Esophagus (tissue), 2 donors: ENCODE results near the gene SCN8A. TPM values are rescaled to one million over a fixed set of nuclear protein-coding genes. Genes with fewer than 3 reads are reported as not detected.

Source experiments
- H3K27ac ChIP-seq, 2 donors: one replicate each; pipeline ENCODE4 v1.5.1; 2013; ENCODE audit warnings: low read depth in 2 of 2, mild to moderate bottlenecking in 2 of 2, inconsistent platforms in 1 of 2, low read length in 1 of 2, moderate library complexity in 1 of 2
- H3K27me3 ChIP-seq, 2 donors: one replicate each; pipeline ENCODE4 v1.6.1; 2013; ENCODE audit warnings: low read length in 2 of 2, control low read depth in 1 of 2, mild to moderate bottlenecking in 1 of 2; ENCODE audit not compliant: insufficient read depth in 2 of 2, control insufficient read depth in 1 of 2
- H3K36me3 ChIP-seq, 2 donors: one replicate each; pipeline ENCODE4 v1.6.1; 2013; ENCODE audit warnings: low read length in 1 of 2; ENCODE audit not compliant: control insufficient read depth in 2 of 2, insufficient read depth in 2 of 2
- H3K4me1 ChIP-seq, 2 donors: one replicate each; pipeline ENCODE4 v1.6.1; 2013; ENCODE audit warnings: low read length in 1 of 2; ENCODE audit not compliant: control insufficient read depth in 2 of 2, insufficient read depth in 2 of 2
- H3K4me3 ChIP-seq, 2 donors: one replicate each; pipeline ENCODE4 v1.5.1; 2013; ENCODE audit warnings: low read length in 2 of 2, mild to moderate bottlenecking in 2 of 2, low read depth in 1 of 2, moderate library complexity in 1 of 2
- H3K9me3 ChIP-seq, 2 donors: one replicate each; pipeline ENCODE4 v1.6.1; 2013; ENCODE audit warnings: mild to moderate bottlenecking in 2 of 2, low read depth in 1 of 2, low read length in 1 of 2, moderate library complexity in 1 of 2; ENCODE audit not compliant: control insufficient read depth in 2 of 2, insufficient read depth in 1 of 2
- WGBS, 2 donors: extraction: QIAGEN DNeasy Blood & Tissue Kit; methylation state at CpG; one replicate each; pipeline ENCODE4 v1.1.7; 2013; 5-methylcytosine and 5-hydroxymethylcytosine counted together
- polyA plus RNA-seq, 2 donors: library from polyadenylated mRNA; stranded (reverse); fragments of 200-250 nt; gene quantifications; one replicate each; pipeline ENCODE4 v1.2.3, GENCODE V29; 2013
- donor health status: healthy with polysubstance abuse.
- donor health status: Bipolar disorder and iron deficiency.

SCN8A gene
- polyA plus RNA-seq, 2 donors: 0.09 to 0.14 TPM

DNA sequence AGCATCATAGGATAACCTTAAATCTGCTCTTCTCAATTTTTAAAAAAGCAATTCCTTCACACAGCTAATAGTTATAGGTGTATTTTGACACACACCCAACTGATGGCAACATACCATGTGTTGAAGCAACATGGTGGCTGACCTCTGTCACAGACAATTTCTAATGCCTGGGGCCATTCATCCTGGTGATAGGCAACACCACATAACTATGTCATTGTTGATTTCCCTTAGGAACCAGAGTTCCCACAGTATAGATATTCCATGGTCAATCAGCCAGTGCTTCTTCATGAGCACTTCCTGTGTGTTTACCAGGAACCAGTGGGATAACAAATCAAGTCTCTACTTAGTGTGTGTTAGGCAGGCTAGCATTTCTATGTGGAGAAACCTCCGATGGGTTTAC is 169.2 kb downstream of the SCN8A start:
- Histone ChIP-seq H3K9me3 (no peaks in the 10 kb centered on the region), H3K4me3 (no peak overlapping the region), H3K4me1 (no peaks in the 10 kb centered on the region), H3K27ac (no peak overlapping the region), H3K36me3 (no peaks in the 10 kb centered on the region), H3K27me3 (no peaks in the 10 kb centered on the region)
- WGBS, 2 donors: 88 to 91% methylated on average over 1 of the region's 1 CpG

DNA sequence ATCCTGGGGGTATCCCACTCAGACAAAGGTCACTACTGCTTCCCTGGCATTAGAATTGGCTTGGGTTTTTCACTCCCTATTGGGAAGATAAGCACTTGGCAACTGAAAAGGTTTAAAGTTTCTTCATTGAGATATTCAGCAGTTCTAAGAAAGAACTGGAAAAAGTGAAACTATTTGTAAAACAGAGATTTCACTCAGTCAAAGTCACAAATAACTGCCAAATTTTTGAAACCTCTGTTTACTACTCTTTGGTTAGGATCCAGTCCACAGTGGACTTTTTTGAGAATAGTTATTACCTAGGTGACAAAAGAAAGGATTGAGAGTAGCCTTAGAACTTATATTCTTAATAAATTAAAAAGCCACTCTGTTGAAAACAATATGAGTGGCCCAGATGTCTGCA is 172.7 kb downstream of the SCN8A start:
- Histone ChIP-seq H3K27ac (no peak overlapping the region), H3K27me3 (no peaks in the 10 kb centered on the region), H3K9me3 (no peaks in the 10 kb centered on the region), H3K36me3 (no peaks in the 10 kb centered on the region), H3K4me1 (no peaks in the 10 kb centered on the region), H3K4me3 (no peak overlapping the region)

DNA sequence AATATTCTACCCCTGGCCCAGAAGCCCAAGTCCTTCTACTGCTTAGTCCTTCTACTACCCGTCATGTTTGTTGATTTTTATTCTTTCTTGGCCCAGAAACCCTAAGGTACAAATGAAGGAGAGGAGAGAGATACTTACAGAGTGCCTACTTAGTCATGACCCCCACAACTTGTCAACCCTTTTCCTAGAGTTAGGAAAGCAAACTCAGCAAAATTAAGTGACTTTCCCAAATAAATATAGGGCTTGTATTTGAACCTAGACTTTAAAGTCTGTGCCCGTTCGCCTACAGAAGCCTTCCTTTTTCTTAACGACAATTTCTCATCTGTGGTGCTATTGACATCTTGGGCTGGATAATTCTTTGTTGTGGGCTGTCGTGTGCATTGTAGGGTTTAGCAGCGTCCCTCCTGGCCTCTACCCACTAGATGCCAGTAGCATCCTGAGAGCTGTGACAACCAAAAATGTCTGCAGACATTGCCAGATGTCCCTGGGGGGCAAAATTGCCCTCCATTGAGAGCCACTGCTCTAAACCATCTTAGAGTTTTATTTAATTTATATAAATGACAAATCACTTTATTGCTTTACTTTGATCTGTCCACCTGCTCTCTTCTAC is 175.1 kb downstream of the SCN8A start:
- Histone ChIP-seq H3K36me3 (peaks cover 0 to 2% of the 10 kb centered on the region in 2 donors), H3K4me1 (no peaks in the 10 kb centered on the region), H3K27ac (no peak overlapping the region), H3K4me3 (no peak overlapping the region), H3K9me3 (no peaks in the 10 kb centered on the region), H3K27me3 (no peaks in the 10 kb centered on the region)
- 81 to 89% methylated on average over 6 of the region's 6 CpGs for WGBS, 2 donors

DNA sequence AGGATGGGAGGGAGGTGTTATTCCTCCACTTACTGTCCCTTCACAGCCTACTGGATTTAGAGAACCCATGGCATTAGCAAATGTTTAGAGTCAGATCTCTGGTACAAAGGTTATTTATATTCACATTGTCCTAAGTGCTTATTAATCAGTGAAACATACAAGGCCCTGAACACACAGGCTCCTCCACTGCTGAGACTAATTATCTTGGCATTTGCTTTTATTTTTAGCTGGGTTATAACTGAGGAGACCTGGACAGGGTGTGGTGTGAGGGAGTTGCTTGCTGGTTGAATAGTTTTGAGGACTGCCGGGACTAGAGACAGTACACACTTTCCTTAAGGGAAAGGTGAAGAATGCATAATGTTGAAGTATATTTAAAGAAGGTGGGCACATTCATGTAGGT is 180.0 kb downstream of the SCN8A start:
- Histone ChIP-seq H3K9me3 (no peaks in the 10 kb centered on the region), H3K36me3 (peaks cover 0 to 2% of the 10 kb centered on the region in 2 donors), H3K4me1 (no peaks in the 10 kb centered on the region), H3K4me3 (no peak overlapping the region), H3K27ac (no peak overlapping the region), H3K27me3 (no peaks in the 10 kb centered on the region)
- 68 to 77% methylated on average over 1 of the region's 1 CpG for WGBS, 2 donors

DNA sequence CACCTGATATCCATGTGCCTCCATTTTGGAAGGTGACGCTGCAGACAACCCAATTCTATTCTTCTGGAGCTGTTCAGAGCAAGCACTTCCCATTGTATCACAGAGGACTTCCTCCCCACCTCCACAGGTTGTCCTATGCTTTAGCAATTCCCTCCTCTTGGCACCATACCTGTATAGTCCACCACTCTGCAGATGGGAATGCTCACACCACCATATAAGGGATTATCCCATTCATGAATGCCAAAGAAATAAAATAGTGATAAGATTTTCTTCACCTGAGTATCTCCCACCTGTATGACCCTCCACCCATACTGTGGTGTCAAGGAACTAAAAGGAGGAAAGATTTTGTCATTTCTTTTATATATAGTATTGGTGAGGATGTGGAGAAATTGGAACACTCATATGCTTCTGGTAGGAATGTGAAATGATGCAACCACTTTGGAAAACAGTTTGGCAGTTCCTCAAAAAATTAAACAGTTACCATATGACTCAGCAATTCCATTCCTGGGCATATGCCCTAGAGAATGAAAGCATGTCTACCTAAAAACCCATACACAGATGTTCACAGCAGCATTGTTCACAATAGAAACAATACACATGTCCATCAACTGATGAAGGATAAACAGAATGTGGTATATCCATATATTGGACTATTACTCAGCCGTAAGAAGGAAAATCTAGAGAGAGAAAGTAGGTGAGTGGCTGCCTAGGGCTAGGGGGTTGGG is 182.3 kb downstream of the SCN8A start:
- no peaks in the 10 kb centered on the region for H3K27me3 ChIP-seq
- H3K9me3 ChIP-seq: no peaks in the 10 kb centered on the region
- 94 to 97% methylated on average over 2 of the region's 2 CpGs for WGBS, 2 donors
- no peak overlapping the region for H3K27ac ChIP-seq
- no peaks in the 10 kb centered on the region for H3K4me1 ChIP-seq
- no peak overlapping the region for H3K4me3 ChIP-seq
- peaks cover 0 to 2% of the 10 kb centered on the region in 2 donors for H3K36me3 ChIP-seq

DNA sequence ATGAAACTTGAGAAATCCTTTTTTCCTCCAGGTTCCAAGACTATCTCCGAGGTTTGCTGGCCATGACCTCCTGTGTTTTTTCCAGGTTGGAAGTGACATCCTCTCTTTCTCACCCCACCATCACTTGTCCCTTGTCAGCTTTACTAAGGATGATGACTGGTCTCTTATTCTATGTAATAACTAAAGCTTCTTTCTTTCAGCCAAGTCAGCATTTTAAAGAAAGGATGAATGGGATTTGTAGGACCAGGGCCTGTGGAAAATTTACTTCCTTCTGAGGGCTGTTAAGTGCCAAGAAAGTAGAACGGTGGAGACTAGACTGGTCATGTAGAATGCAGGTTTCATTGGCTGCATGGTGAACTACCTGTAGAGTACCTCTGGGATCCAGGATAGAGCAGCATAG is 183.9 kb downstream of the SCN8A start:
- H3K4me1 ChIP-seq: no peaks in the 10 kb centered on the region
- 69 to 72% methylated on average over 2 of the region's 2 CpGs for WGBS, 2 donors
- H3K9me3 ChIP-seq: no peaks in the 10 kb centered on the region
- no peaks in the 10 kb centered on the region for H3K27me3 ChIP-seq
- H3K27ac ChIP-seq: no peak overlapping the region
- peaks cover 0 to 2% of the 10 kb centered on the region in 2 donors for H3K36me3 ChIP-seq
- no peak overlapping the region for H3K4me3 ChIP-seq

DNA sequence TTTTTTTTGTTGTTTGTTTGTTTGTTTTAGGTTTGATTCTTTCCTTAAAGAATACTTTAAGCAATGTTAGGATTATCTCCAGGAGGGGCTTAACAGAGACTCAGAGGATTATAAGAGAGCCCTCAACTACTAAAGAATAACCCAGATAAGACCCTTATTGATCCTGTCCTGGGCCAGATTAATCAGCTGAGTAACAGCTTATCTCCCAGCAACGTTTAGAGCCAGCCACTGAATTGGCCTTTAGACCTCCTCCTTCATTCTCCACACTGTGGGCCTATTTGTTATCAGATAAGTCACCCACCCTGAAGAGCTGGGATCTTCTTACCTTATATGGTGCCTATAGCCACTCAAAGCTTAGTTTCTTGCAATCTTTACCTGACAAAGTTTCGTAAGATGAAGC is 186.4 kb downstream of the SCN8A start:
- no peak overlapping the region for H3K4me3 ChIP-seq
- no peaks in the 10 kb centered on the region for H3K36me3 ChIP-seq
- H3K27me3 ChIP-seq: no peaks in the 10 kb centered on the region
- no peak overlapping the region for H3K27ac ChIP-seq
- WGBS, 2 donors: 49 to 57% methylated on average over 2 of the region's 2 CpGs
- no peaks in the 10 kb centered on the region for H3K9me3 ChIP-seq
- H3K4me1 ChIP-seq: no peaks in the 10 kb centered on the region

DNA sequence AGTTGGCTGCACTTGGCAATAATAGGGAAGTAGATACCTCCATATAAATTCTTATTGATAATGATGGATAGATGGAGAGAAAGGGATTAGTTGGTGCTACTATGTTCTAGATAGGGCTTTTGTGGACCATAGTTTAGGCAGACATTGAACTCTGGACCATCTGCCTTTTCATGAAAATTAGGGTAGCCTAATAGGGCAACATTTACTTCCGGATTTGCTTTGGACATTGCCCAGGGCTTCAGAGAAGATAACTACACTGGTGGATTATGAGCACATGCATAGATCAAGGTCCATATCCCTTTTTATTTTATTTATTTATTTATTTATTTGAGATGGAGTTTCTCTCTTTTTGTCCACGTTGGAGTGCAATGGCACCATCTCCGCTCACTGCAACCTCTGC is 186.9 kb downstream of the SCN8A start:
- no peak overlapping the region for H3K4me3 ChIP-seq

DNA sequence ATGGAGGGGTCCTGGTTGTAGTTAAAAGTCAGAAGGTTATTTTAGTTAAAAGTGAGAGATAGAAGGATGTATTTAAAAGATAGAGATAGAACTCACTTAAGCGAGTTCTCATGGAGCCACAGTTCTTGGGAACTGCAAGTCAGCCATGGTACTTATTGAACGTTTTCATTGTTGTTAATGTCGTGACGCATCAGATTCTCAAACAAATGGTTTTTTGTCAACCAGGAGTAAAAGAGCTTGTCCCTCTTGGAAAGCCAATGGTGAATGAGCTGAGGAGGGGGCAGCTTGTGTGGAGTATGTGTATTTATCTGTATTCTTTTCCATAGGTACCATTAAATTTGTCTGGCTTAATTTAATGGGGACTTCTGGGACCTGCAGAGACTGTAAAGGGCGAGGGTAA is 188.8 kb downstream of the SCN8A start:
- Histone ChIP-seq H3K4me1 (no peaks in the 10 kb centered on the region), H3K9me3 (no peaks in the 10 kb centered on the region), H3K27ac (no peak overlapping the region), H3K27me3 (no peaks in the 10 kb centered on the region), H3K4me3 (no peak overlapping the region), H3K36me3 (no peaks in the 10 kb centered on the region)
- 78 to 88% methylated on average over 5 of the region's 5 CpGs for WGBS, 2 donors

More for the DNA sequence above, 186.9 kb downstream of the SCN8A start:
- WGBS, 2 donors: 80 to 94% methylated on average over 3 of the region's 3 CpGs
- H3K27me3 ChIP-seq: no peaks in the 10 kb centered on the region
- no peaks in the 10 kb centered on the region for H3K4me1 ChIP-seq
- no peaks in the 10 kb centered on the region for H3K9me3 ChIP-seq
- H3K36me3 ChIP-seq: no peaks in the 10 kb centered on the region
- H3K27ac ChIP-seq: no peak overlapping the region

DNA sequence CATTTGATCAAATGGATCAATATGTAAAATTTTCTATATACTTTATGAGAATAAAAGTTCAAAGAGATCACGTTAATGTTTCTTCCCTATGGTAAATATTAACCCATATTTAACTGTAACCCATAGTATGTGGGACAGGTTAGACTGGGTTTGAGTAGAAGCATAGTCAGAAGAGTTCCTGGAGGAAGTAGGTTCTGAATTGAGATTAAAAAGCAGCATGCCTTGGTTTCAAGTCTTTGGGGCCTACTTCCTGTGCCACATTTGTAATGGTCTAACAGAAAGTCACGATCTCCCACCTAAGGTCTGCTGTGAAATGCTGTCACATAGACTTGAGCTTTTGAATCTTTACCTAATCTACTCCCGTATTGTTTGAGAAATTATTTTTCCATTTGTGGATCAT is 193.7 kb downstream of the SCN8A start:
- no peaks in the 10 kb centered on the region for H3K9me3 ChIP-seq
- 74 to 81% methylated on average over 3 of the region's 3 CpGs for WGBS, 2 donors
- H3K36me3 ChIP-seq: no peaks in the 10 kb centered on the region
- no peak overlapping the region for H3K4me3 ChIP-seq
- H3K27ac ChIP-seq: no peak overlapping the region
- no peaks in the 10 kb centered on the region for H3K4me1 ChIP-seq
- no peaks in the 10 kb centered on the region for H3K27me3 ChIP-seq
